HL-60 (cell line): Measurements from ENCODE around the gene TBC1D14.

ENCODE experiments used
- DNase-seq, 2 experiments: peaks; one replicate each; pipeline ENCODE4 v3.0.0-alpha.2; 2010 to 2020; ENCODE audit warnings: low read depth in 1 of 2, low spot score in 1 of 2
- H3K27ac ChIP-seq: fragments of 250-450 bp; sonication (Bioruptor Pico); replicated peaks from 2 replicates; pipeline ENCODE4 v1.5.1; 2020; ENCODE audit warnings: mild to moderate bottlenecking, moderate library complexity
- H3K27me3 ChIP-seq: fragments of 250-450 bp; sonication (Bioruptor Pico); 2 replicates; pipeline ENCODE4 v1.5.1; 2021; ENCODE audit warnings: mild to moderate bottlenecking, moderate library complexity; ENCODE audit not compliant: insufficient read depth, poor library complexity, severe bottlenecking
- H3K4me3 ChIP-seq: replicated peaks from 2 replicates; pipeline ENCODE4 v1.5.1; 2011; ENCODE audit warnings: mild to moderate bottlenecking, control low read depth, low read length; ENCODE audit not compliant: insufficient read depth
- GABPA ChIP-seq: IDR thresholded peaks from 2 replicates; pipeline ENCODE4 v1.6.1; 2012; ENCODE audit warnings: low read depth
- POLR2AphosphoS5 ChIP-seq: IDR thresholded peaks from 2 replicates; pipeline ENCODE4 v1.6.1; 2012; ENCODE audit warnings: low read depth
- SPI1 ChIP-seq: IDR thresholded peaks from 2 replicates; pipeline ENCODE4 v1.6.1; 2012; ENCODE audit warnings: low read depth, mild to moderate bottlenecking, borderline replicate concordance
- TF ChIP-seq, protein P1 (sequence below): IDR thresholded peaks from one replicate; pipeline ENCODE4 v1.5.1; 2011; ENCODE audit warnings: low read length, control low read depth, inconsistent platforms; ENCODE audit not compliant: insufficient read depth
- TF ChIP-seq, protein P2 (sequence below): IDR thresholded peaks from 2 replicates; pipeline ENCODE4 v1.6.1; 2012; ENCODE audit warnings: low read depth; ENCODE audit not compliant: insufficient replicate concordance

The TBC1D14 gene

DNA sequence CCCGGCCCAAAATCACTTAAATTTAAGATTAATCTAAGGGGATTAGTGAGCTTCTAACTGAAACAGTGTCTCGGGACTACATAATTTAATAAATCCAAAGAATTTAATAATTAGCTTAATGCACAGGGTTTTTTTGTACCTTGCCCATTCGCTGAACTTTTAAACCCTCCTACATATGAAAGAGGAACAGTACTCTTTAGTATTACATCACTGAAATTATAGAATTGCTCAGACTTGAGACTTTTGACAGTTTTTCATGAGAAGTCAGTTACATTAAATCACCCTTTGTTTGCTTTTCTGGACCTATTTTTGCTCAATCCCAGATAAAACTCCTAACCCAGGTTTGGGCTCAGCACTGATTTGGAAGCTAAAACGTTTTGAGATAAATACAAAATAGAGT lies 131.1 kb downstream of the TBC1D14 start:
- DNase-seq, result no peak
- Histone ChIP-seq H3K4me3 (no peak overlapping the region), H3K27ac (no peak overlapping the region), H3K27me3 (no peaks in the 10 kb centered on the region)
- TF ChIP-seq, protein P1, sequence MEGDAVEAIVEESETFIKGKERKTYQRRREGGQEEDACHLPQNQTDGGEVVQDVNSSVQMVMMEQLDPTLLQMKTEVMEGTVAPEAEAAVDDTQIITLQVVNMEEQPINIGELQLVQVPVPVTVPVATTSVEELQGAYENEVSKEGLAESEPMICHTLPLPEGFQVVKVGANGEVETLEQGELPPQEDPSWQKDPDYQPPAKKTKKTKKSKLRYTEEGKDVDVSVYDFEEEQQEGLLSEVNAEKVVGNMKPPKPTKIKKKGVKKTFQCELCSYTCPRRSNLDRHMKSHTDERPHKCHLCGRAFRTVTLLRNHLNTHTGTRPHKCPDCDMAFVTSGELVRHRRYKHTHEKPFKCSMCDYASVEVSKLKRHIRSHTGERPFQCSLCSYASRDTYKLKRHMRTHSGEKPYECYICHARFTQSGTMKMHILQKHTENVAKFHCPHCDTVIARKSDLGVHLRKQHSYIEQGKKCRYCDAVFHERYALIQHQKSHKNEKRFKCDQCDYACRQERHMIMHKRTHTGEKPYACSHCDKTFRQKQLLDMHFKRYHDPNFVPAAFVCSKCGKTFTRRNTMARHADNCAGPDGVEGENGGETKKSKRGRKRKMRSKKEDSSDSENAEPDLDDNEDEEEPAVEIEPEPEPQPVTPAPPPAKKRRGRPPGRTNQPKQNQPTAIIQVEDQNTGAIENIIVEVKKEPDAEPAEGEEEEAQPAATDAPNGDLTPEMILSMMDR, result no peak
- TF ChIP-seq, protein P2, sequence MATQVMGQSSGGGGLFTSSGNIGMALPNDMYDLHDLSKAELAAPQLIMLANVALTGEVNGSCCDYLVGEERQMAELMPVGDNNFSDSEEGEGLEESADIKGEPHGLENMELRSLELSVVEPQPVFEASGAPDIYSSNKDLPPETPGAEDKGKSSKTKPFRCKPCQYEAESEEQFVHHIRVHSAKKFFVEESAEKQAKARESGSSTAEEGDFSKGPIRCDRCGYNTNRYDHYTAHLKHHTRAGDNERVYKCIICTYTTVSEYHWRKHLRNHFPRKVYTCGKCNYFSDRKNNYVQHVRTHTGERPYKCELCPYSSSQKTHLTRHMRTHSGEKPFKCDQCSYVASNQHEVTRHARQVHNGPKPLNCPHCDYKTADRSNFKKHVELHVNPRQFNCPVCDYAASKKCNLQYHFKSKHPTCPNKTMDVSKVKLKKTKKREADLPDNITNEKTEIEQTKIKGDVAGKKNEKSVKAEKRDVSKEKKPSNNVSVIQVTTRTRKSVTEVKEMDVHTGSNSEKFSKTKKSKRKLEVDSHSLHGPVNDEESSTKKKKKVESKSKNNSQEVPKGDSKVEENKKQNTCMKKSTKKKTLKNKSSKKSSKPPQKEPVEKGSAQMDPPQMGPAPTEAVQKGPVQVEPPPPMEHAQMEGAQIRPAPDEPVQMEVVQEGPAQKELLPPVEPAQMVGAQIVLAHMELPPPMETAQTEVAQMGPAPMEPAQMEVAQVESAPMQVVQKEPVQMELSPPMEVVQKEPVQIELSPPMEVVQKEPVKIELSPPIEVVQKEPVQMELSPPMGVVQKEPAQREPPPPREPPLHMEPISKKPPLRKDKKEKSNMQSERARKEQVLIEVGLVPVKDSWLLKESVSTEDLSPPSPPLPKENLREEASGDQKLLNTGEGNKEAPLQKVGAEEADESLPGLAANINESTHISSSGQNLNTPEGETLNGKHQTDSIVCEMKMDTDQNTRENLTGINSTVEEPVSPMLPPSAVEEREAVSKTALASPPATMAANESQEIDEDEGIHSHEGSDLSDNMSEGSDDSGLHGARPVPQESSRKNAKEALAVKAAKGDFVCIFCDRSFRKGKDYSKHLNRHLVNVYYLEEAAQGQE, result no peak
- no peak for TF ChIP-seq POLR2AphosphoS5
- TF ChIP-seq SPI1, result peak; percentile 53
- TF ChIP-seq GABPA, result no peak

DNA sequence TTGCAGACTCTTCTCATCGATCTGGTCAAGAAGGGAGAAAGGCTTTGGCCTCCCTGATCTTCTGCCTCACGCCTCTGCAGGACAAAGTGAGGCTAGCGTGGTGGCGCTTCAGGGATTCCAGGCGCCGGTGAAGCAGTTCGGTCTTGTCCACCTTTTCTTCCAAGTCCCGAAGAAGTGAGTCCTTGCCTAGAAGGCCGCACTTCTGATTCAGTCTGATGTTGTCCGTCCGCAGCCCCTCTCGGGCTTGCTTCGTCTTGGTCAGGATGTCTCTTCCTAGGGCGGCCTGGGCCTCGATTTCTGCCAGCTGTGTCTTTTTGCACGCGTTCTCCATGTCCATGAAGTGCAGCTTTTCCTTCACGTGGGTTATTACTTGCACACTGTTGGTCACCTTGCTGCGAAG lies 131.6 kb downstream of the TBC1D14 start:
- TF ChIP-seq POLR2AphosphoS5, result no peak
- TF ChIP-seq, protein P2, result no peak
- TF ChIP-seq, protein P1, result no peak
- no peak for TF ChIP-seq SPI1
- no peak for TF ChIP-seq GABPA
- Histone ChIP-seq H3K27ac (no peak overlapping the region), H3K4me3 (no peak overlapping the region), H3K27me3 (no peaks in the 10 kb centered on the region)
- no peak for DNase-seq

DNA sequence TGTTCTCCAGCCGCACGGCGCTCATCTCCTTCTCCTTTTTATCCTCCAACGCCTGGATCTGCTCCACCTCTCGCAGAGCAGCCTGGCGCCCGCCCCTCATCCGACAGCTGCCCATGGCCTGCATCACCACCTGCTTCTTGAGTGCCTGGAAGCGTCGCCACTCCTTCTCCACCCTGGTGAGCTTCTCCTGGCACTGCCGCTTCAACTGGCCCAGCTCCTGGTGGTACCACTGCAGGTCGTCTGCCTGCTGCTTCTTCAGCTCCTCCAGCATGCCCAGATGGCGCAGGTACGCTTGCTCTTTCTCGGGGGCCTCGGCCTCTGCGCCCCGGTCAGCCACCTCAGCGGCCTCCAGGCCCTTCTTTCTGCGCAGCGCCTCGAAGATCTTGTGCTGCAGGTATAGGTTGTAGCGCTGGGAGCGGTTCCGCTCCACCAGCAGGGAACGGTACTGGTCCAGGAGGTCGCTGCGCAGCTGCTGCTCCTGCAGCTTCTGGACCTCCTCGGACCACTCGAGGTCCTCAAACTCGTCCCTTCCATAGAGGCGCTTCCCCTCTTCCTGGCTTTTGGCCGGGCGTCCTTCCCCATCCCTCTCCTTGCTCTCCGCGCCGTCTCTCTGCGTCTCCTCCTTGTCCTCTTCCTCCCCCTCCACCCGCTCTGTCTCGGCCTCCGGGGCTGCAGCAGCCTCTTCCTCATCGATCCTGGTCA lies 132.3 kb downstream of the TBC1D14 start:
- DNase-seq, result peak in 1 of 2 experiments; percentile 72
- no peak overlapping the region for H3K27ac ChIP-seq
- H3K27me3 ChIP-seq, result no peaks in the 10 kb centered on the region
- no peak for TF ChIP-seq POLR2AphosphoS5
- TF ChIP-seq SPI1, result no peak
- TF ChIP-seq, protein P2, result no peak
- TF ChIP-seq, protein P1, result no peak
- no peak for TF ChIP-seq GABPA
- H3K4me3 ChIP-seq, result peak overlapping the region; percentile 90
